Ascending aorta (tissue), 2 donors: ENCODE measurements around the gene SPATA33. TPM values are rescaled to one million over a fixed set of nuclear protein-coding genes. Genes with fewer than 3 reads are reported as not detected.

Source experiments
- DNase-seq, 2 donors: peaks; one replicate each; pipeline ENCODE4 v3.0.0-alpha.2; 2019; ENCODE audit warnings: low spot score in 2 of 2
- H3K27ac ChIP-seq, 2 donors: fragments of 200-600 bp; sonication (generic); one replicate each; pipeline ENCODE4 v1.5.1; 2016 to 2017; ENCODE audit warnings: mild to moderate bottlenecking in 1 of 2
- H3K27me3 ChIP-seq: fragments of 200-600 bp; sonication (generic); one replicate; pipeline ENCODE4 v1.5.1; 2017
- H3K36me3 ChIP-seq, 2 donors: fragments of 200-600 bp; sonication (generic); one replicate each; pipeline ENCODE4 v1.5.1; 2016
- H3K4me1 ChIP-seq, 2 donors: fragments of 200-600 bp; sonication (generic); one replicate each; pipeline ENCODE4 v1.5.1; 2016 to 2017; ENCODE audit warnings: mild to moderate bottlenecking in 1 of 2
- H3K4me3 ChIP-seq, 2 donors: fragments of 200-600 bp; sonication (generic); one replicate each; pipeline ENCODE4 v1.5.1; 2016 to 2017; ENCODE audit warnings: mild to moderate bottlenecking in 1 of 2
- H3K9me3 ChIP-seq, 2 donors: fragments of 200-600 bp; sonication (generic); one replicate each; pipeline ENCODE4 v1.5.1; 2016
- intact Hi-C: fragments of 100-400 bp; cut with DNase I; formaldehyde crosslinking; loops from one replicate; pipeline ENCODE4 v1.15.1; 2023
- total RNA-seq: library from RNA; depleted of rRNA; stranded (reverse); fragments of >200 nt; gene quantifications from one replicate; pipeline ENCODE4 v1.1.0, GENCODE V29; 2016
- TF ChIP-seq, protein P1 (sequence below), 3 experiments: fragments of 200-600 bp in 2 of 3; fragments of 450-650 bp in 1 of 3; sonication (generic) in 2 of 3; IDR thresholded peaks; one replicate each; pipeline ENCODE4 v1.5.1; 2016 to 2019; ENCODE audit warnings: antibody characterized with exemption in 3 of 3, mild to moderate bottlenecking in 1 of 3, moderate library complexity in 1 of 3

Gene SPATA33
- total RNA-seq, 1 donor from 2014 or later, result 0.21 TPM

DNA sequence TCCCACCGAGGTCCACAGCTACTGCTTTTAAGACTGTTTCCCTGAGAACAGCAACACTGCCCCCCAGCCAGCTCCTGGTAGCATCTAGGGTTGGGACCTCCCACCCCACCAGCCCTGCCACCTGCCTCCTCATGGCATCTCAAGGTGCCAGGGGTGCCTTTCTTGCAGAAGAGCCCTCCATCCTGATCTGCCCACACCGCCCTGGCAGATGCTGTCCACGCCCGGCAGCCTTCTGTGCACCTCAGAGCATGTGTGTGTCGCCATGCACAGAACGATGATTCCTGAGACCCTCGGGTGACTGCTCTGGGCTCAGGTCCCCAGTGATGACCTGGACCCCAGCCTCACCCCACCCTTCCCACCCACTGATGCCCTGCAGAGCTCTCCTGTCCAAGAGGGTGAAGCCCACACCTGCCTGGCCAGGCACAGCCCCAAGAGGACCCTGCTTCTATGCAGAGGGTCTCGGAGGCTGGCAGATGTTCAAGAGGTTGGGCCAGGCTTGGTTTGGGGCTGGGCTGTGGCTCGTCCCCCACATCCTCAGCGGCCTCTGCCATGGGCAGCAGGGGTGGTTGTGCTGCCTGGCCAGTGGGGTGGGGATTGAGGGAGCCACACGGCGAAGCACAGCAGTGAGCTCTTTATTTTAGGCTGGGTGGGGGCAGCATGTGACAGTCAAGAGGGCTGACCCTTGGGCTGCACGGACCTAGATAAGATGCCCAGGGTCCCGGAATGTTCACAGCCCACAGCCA lies 49.1 kb downstream of the SPATA33 start:
- H3K27ac ChIP-seq, result no peak overlapping the region

DNA sequence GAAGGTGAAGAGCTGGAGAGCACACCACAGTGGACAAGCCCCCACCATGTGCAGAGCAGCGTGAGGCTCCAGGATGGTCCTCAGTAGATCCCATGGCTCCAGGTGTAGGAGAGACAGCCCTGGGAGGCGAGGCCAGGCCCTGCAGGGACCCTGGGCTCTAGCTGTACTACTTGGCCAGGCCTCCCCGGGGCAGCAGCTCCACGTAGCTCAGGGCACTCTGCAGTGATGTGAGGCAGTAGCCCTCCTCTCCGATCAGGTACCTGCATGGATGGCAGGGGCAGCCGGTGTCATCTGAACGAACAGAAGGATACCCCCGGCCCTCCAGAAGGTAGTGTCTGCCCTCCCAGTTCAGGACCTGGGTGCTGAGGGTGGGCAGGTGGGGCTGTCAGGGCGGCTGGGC lies 50.1 kb downstream of the SPATA33 start:
- no peak for DNase-seq
- H3K4me1 ChIP-seq, result peaks cover 0 to 3% of the 10 kb centered on the region in 2 donors
- TF ChIP-seq, protein P1, sequence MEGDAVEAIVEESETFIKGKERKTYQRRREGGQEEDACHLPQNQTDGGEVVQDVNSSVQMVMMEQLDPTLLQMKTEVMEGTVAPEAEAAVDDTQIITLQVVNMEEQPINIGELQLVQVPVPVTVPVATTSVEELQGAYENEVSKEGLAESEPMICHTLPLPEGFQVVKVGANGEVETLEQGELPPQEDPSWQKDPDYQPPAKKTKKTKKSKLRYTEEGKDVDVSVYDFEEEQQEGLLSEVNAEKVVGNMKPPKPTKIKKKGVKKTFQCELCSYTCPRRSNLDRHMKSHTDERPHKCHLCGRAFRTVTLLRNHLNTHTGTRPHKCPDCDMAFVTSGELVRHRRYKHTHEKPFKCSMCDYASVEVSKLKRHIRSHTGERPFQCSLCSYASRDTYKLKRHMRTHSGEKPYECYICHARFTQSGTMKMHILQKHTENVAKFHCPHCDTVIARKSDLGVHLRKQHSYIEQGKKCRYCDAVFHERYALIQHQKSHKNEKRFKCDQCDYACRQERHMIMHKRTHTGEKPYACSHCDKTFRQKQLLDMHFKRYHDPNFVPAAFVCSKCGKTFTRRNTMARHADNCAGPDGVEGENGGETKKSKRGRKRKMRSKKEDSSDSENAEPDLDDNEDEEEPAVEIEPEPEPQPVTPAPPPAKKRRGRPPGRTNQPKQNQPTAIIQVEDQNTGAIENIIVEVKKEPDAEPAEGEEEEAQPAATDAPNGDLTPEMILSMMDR (IDR thresholded peaks at IDR 0.05), result no peak
- H3K9me3 ChIP-seq, result no peaks in the 10 kb centered on the region
- H3K27ac ChIP-seq, result no peak overlapping the region
- peaks cover 4% of the 10 kb centered on the region for H3K27me3 ChIP-seq
- no peaks in the 10 kb centered on the region for H3K36me3 ChIP-seq
- no peak overlapping the region for H3K4me3 ChIP-seq
- intact Hi-C loops, result no loop called here

More for the DNA sequence above, 49.1 kb downstream of the SPATA33 start:
- no peak for DNase-seq
- no peak overlapping the region for H3K4me3 ChIP-seq
- intact Hi-C loops, result loop anchor here (1.0 kb wide), 1 partner anchor 87 kb away; no protein-coding TSS in a partner anchor
- no peaks in the 10 kb centered on the region for H3K36me3 ChIP-seq
- peaks cover under 1 to 4% of the 10 kb centered on the region in 2 donors for H3K4me1 ChIP-seq
- TF ChIP-seq, protein P1 (IDR thresholded peaks at IDR 0.05), result no peak
- H3K9me3 ChIP-seq, result no peaks in the 10 kb centered on the region
- H3K27me3 ChIP-seq, result no peaks in the 10 kb centered on the region

DNA sequence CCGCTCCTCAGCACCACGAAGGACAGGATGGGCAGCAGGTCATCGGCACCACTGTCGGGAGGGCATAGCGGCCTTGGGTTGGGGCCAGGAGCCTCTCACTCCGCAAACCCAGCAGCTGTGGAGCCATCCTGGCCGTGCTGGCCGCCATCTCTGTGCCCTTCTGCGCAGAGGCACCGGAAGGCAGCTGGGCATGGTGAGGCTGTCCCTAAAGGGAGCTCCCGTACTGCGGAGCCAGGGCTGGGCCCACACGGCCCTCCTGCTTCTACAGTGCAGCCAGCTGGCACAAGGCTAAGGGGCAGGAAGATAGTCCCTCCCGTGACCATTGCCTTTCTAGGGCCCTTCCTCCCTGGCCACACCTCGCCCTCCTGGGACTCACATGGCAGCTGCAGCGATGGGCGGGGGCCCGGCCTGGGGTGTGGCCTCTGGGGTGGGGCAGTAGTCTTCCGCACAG lies 50.9 kb downstream of the SPATA33 start:
- no peak overlapping the region for H3K4me3 ChIP-seq
- H3K27me3 ChIP-seq, result peaks cover 5% of the 10 kb centered on the region
- H3K36me3 ChIP-seq, result no peaks in the 10 kb centered on the region
- no peak overlapping the region for H3K27ac ChIP-seq
- DNase-seq, result no peak
- H3K4me1 ChIP-seq, result peaks cover 0 to 3% of the 10 kb centered on the region in 2 donors
- TF ChIP-seq, protein P1 (IDR thresholded peaks at IDR 0.05), result no peak
- intact Hi-C loops, result no loop called here
- no peaks in the 10 kb centered on the region for H3K9me3 ChIP-seq

DNA sequence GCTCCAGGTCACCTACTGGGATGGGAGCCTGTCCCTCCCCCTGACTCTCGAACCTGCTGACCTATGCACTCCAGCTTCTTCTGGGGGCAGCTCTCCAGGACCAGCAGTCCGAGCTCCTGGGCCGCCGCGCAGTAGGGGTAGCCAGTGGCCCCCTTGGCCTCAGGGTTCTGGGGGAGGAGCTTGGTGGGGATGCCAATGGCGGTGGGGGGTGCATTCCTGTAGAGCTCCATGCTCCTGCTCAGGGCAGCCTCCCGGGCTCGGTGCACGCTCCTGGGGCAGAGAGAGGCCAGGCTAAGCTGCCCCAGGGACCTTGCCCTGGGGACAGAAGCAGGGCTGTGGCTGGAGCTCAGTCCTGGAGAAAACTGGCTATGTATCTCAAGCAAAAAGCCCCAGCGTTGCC lies 51.5 kb downstream of the SPATA33 start:
- H3K9me3 ChIP-seq, result no peaks in the 10 kb centered on the region
- no peak for DNase-seq
- no peak overlapping the region for H3K4me3 ChIP-seq
- TF ChIP-seq, protein P1 (IDR thresholded peaks at IDR 0.05), result no peak
- peaks cover 0 to 3% of the 10 kb centered on the region in 2 donors for H3K4me1 ChIP-seq
- intact Hi-C loops, result no loop called here
- H3K27me3 ChIP-seq, result peaks cover 5% of the 10 kb centered on the region
- no peaks in the 10 kb centered on the region for H3K36me3 ChIP-seq
- no peak overlapping the region for H3K27ac ChIP-seq

DNA sequence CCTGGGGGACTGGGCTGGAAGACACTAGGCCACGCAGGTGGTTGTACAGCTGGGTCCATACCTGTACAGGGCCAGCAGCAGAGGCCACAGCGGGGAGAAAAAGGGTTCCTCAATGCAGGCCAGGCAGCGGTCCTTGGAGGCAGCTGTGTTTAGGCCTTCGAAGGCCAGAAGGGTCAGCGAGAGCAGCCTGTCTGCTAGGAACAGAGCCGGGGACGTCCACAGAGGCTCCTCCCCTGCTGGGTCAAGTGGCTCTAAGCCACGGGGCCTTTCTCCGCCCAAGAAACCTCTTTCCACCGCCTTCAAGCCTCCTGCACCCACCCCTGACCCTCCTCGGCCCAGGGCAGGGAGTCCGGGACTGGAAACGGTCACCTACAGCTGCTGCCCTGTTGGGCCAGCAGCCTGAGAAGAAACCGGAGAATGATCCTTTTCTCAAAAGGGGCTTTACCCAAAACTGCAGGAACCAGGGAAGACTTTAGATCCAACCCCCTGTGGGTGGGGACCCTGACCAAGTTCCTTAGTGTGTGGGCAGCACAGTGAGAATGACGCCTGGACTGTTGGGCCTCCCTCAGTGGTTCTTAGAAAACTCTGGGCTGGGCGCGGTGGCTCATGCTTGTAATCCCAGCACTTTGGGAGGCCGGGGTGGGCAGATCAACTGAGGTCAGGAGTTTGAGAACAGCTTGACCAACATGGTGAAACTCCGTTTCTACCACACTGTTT lies 52.2 kb downstream of the SPATA33 start:
- Histone ChIP-seq H3K9me3 (no peaks in the 10 kb centered on the region), H3K4me3 (no peak overlapping the region), H3K36me3 (no peaks in the 10 kb centered on the region), H3K27ac (no peak overlapping the region), H3K4me1 (peaks cover 0 to 3% of the 10 kb centered on the region in 2 donors), H3K27me3 (peaks cover 5% of the 10 kb centered on the region)
- intact Hi-C loops, result no loop called here
- no peak for DNase-seq
- TF ChIP-seq, protein P1 (IDR thresholded peaks at IDR 0.05), result no peak
